GM23338 (cell line): ENCODE measurements around the gene PGM2. TPM values are rescaled to one million over a fixed set of nuclear protein-coding genes. Genes with fewer than 3 reads are reported as not detected.
"Not testable (repeated sequence)": the region's sequence is repeated elsewhere in the genome, so short reads cannot be mapped to it uniquely, and the experiment has no call there.

Source experiments
- ATAC-seq: fragments of 200-7000 bp; cut with Tn5 transposase; 3 replicates; pipeline ENCODE4 v1.9.1; 2020
- DNase-seq: peaks from one replicate; pipeline ENCODE4 v3.0.0-alpha.2; 2015; ENCODE audit warnings: low spot score
- H2AFZ ChIP-seq: fragments of 200-600 bp; sonication (generic); 2 replicates; pipeline ENCODE4 v1.8.0; 2016; ENCODE audit warnings: antibody characterized with exemption, mild to moderate bottlenecking, moderate library complexity
- H3F3A ChIP-seq: fragments of 200-600 bp; sonication (generic); replicated peaks from 2 replicates; pipeline ENCODE4 v1.8.0; 2017; ENCODE audit warnings: antibody characterized with exemption, mixed run types, low read depth
- H3K27ac ChIP-seq: fragments of 200-600 bp; sonication (generic); 2 replicates; pipeline ENCODE4 v1.6.1; 2016; ENCODE audit warnings: low read depth
- H3K27me3 ChIP-seq: fragments of 200-600 bp; sonication (generic); 2 replicates; pipeline ENCODE4 v1.8.0; 2016; ENCODE audit warnings: mild to moderate bottlenecking, mixed run types, moderate library complexity; ENCODE audit not compliant: insufficient read depth
- H3K36me3 ChIP-seq: fragments of 200-600 bp; sonication (generic); 2 replicates; pipeline ENCODE4 v1.8.0; 2016; ENCODE audit warnings: mild to moderate bottlenecking; ENCODE audit not compliant: insufficient read depth
- H3K4me1 ChIP-seq: fragments of 200-600 bp; sonication (generic); 2 replicates; pipeline ENCODE4 v1.8.0; 2016; ENCODE audit warnings: mild to moderate bottlenecking, moderate library complexity; ENCODE audit not compliant: insufficient read depth
- H3K4me2 ChIP-seq: fragments of 200-600 bp; sonication (generic); 2 replicates; pipeline ENCODE4 v1.7.1; 2017; ENCODE audit warnings: mixed run types
- H3K4me3 ChIP-seq: fragments of 200-600 bp; sonication (generic); 2 replicates; pipeline ENCODE4 v1.6.1; 2016; ENCODE audit warnings: mixed run types
- H3K79me2 ChIP-seq: fragments of 200-600 bp; sonication (generic); replicated peaks from 2 replicates; pipeline ENCODE4 v1.8.0; 2017; ENCODE audit warnings: mild to moderate bottlenecking; ENCODE audit not compliant: insufficient read depth
- H3K9me2 ChIP-seq: fragments of 200-600 bp; sonication (generic); 2 replicates; pipeline ENCODE4 v1.8.0; 2017; ENCODE audit not compliant: insufficient read depth
- H4K20me1 ChIP-seq: fragments of 200-600 bp; sonication (generic); replicated peaks from 2 replicates; pipeline ENCODE4 v1.8.0; 2017; ENCODE audit warnings: mild to moderate bottlenecking; ENCODE audit not compliant: insufficient read depth
- H3K27ac Mint-ChIP-seq: 2 replicates; pipeline ENCODE4 v1.8.0; 2020; ENCODE audit warnings: inconsistent platforms, mild to moderate bottlenecking, moderate library complexity, mixed read lengths
- H3K27me3 Mint-ChIP-seq: 3 replicates; pipeline ENCODE4 v1.8.0; 2022; ENCODE audit warnings: low read depth, mild to moderate bottlenecking, moderate library complexity, mixed read lengths, inconsistent platforms; ENCODE audit not compliant: insufficient read depth, poor library complexity
- H3K36me3 Mint-ChIP-seq: 3 replicates; pipeline ENCODE4 v1.8.0; 2021; ENCODE audit warnings: low read depth, mild to moderate bottlenecking, inconsistent platforms, moderate library complexity, mixed read lengths
- H3K4me1 Mint-ChIP-seq: 3 replicates; pipeline ENCODE4 v1.8.0; 2020; ENCODE audit warnings: mild to moderate bottlenecking, inconsistent platforms, mixed read lengths
- H3K4me3 Mint-ChIP-seq: 3 replicates; pipeline ENCODE4 v1.8.0; 2021; ENCODE audit warnings: moderate library complexity, mild to moderate bottlenecking, inconsistent platforms, mixed read lengths
- H3K9me3 Mint-ChIP-seq: 3 replicates; pipeline ENCODE4 v1.8.0; 2020; ENCODE audit warnings: moderate library complexity, mild to moderate bottlenecking, inconsistent platforms, mixed read lengths
- CTCF ChIP-seq, 2 experiments: fragments of 200-600 bp in 1 of 2; sonication (generic) in 1 of 2; conservative IDR thresholded peaks; 2 replicates each; pipeline versions ENCODE4 v1.5.1 to v1.6.1; 2016 to 2017; ENCODE audit warnings: antibody characterized with exemption in 2 of 2, low read depth in 2 of 2, mild to moderate bottlenecking in 2 of 2, moderate library complexity in 1 of 2
- EZH2phosphoT487 ChIP-seq: fragments of 200-600 bp; sonication (generic); IDR thresholded peaks from one replicate; pipeline ENCODE4 v1.8.1; 2018; ENCODE audit warnings: antibody characterized with exemption; ENCODE audit not compliant: unreplicated experiment
- JUNB ChIP-seq: IDR thresholded peaks from one replicate; pipeline ENCODE4 v1.6.1; 2016; ENCODE audit warnings: antibody characterized with exemption; ENCODE audit not compliant: unreplicated experiment
- polyA plus RNA-seq: library from polyadenylated mRNA; unstranded; fragments of >200 nt; fragmentation: Nextera tagmentation; extraction: Ambion mirVana; gene quantifications from 2 replicates; pipeline ENCODE4 v1.2.1, GENCODE V29; 2016
- total RNA-seq: library from RNA; depleted of rRNA; stranded (reverse); fragments of >200 nt; shearing (Covaris generic); gene quantifications from 2 replicates; pipeline ENCODE4 v1.2.3, GENCODE V29; 2014

Gene PGM2
- total and polyA plus RNA-seq, 2 experiments from 2014 or later = 11.4 to 30.8 TPM

GRCh38 chr4:37816006-37816405 is 10.5 kb upstream of the PGM2 start (continued):
- TF ChIP-seq CTCF (conservative IDR thresholded peaks at IDR 0.05; ENCODE audit: low read depth in 2 of 2) = no peak

GRCh38 chr4:37816719-37817118 is 9.8 kb upstream of the PGM2 start:
- H3K4me3 Mint-ChIP-seq = no peak overlapping the region
- H3K9me2 ChIP-seq = no peaks in the 10 kb centered on the region
- H3K79me2 ChIP-seq = no peaks in the 10 kb centered on the region
- H3K36me3 Mint-ChIP-seq = peaks cover 6% of the 10 kb centered on the region
- H3F3A ChIP-seq = no peaks in the 10 kb centered on the region
- H3K27me3 Mint-ChIP-seq = no peaks in the 10 kb centered on the region
- no peak overlapping the region for H3K4me3 ChIP-seq
- ATAC-seq (no peak), DNase-seq (no peak)
- H3K27me3 ChIP-seq = no peaks in the 10 kb centered on the region
- no peak overlapping the region for H3K4me2 ChIP-seq
- H3K27ac Mint-ChIP-seq = no peak overlapping the region
- peaks cover 6% of the 10 kb centered on the region; the same call in 2 of the 3 replicates for H3K4me1 Mint-ChIP-seq
- H3K4me1 ChIP-seq = no peaks in the 10 kb centered on the region
- no peak overlapping the region for H3K27ac ChIP-seq
- TF ChIP-seq CTCF (conservative IDR thresholded peaks at IDR 0.05; ENCODE audit: low read depth in 2 of 2) = no peak
- no peaks in the 10 kb centered on the region for H4K20me1 ChIP-seq
- H3K9me3 Mint-ChIP-seq = peaks cover 10% of the 10 kb centered on the region
- no peaks in the 10 kb centered on the region for H3K36me3 ChIP-seq
- H2AFZ ChIP-seq = peak overlapping the region; percentile 88; the same call in 1 of the 2 replicates

DNA sequence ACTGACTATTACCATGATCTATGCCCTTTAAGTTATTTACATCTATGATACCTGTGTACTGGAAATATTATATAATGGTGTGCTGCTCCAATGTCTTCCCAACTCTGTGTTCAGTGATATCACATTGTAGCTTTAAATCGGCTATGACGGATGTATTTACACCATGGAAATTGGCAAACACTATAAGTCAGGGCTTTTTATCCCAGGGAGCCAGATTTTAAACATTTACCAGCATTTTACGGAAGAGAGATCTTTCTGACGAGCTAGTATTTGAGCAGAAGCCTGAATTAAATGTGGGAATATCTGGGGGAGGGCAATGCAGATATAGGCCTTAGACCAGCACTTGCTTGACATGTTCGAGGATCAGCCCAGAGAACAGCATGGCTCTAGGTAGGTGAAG is 7.7 kb upstream of the PGM2 start:
- Histone ChIP-seq H4K20me1 (no peaks in the 10 kb centered on the region), H3F3A (no peaks in the 10 kb centered on the region), H3K4me1 (no peaks in the 10 kb centered on the region), H2AFZ (no peak overlapping the region), H3K9me2 (no peaks in the 10 kb centered on the region), H3K4me3 (no peak overlapping the region), H3K4me2 (no peak overlapping the region), H3K36me3 (no peaks in the 10 kb centered on the region), H3K27me3 (no peaks in the 10 kb centered on the region), H3K27ac (no peak overlapping the region), H3K79me2 (no peaks in the 10 kb centered on the region)
- Mint-ChIP-seq H3K4me1 (peaks cover 6% of the 10 kb centered on the region; the same call in 2 of the 3 replicates), H3K27ac (no peak overlapping the region), H3K4me3 (no peak overlapping the region), H3K36me3 (peaks cover 6% of the 10 kb centered on the region), H3K27me3 (no peaks in the 10 kb centered on the region), H3K9me3 (peaks cover 10% of the 10 kb centered on the region)
- DNase-seq (no peak), ATAC-seq (no peak)
- TF ChIP-seq EZH2phosphoT487 (no peak), JUNB (no peak)

DNA sequence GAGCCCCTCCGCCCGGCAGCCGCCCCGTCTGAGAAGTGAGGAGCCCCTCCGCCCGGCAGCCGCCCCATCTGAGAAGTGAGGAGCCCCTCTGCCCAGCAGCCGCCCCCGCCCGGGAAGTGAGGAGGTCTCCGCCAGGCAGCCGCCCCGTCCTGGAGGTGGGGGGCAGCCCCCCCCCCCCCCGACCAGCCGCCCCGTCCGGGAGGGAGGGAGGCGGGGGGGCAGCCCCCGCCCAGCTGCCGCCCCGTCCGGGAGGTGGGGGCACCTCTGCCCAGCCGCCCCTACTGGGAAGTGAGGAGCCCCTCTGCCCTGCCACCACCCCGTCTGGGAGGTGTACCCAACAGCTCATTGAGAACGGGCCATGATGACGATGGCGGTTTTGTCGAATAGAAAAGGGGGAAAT is 6.0 kb upstream of the PGM2 start:
- not testable (repeated sequence) for H3K27ac Mint-ChIP-seq

More for the DNA sequence above, 6.0 kb upstream of the PGM2 start:
- not testable (repeated sequence) for H3K4me3 Mint-ChIP-seq, H3K79me2 ChIP-seq, H3K36me3 Mint-ChIP-seq, H4K20me1 ChIP-seq, H2AFZ ChIP-seq, ATAC-seq, DNase-seq, H3K27me3 ChIP-seq, H3K4me3 ChIP-seq, H3K27me3 Mint-ChIP-seq, H3K4me1 ChIP-seq, H3K27ac ChIP-seq, H3K9me2 ChIP-seq, H3F3A ChIP-seq, H3K4me2 ChIP-seq, H3K36me3 ChIP-seq
- Mint-ChIP-seq H3K9me3 (peaks cover 10% of the 10 kb centered on the region), H3K4me1 (peaks cover 11% of the 10 kb centered on the region)
